Measurements from ENCODE around the gene BLOC1S5.

The BLOC1S5 gene

GRCh38 chr6:8029243-8029870 lies 34.8 kb downstream of the BLOC1S5 start:
- no peaks in the 10 kb centered on the region for H3F3A ChIP-seq (ENCODE audit: low read depth)
- no peak overlapping the region for H3K9ac ChIP-seq (ENCODE audit: low read depth, low read length, poor library complexity, severe bottlenecking)
- TF ChIP-seq CTCF (conservative IDR thresholded peaks at IDR 0.05; ENCODE audit: low read length) (no peak), EZH2phosphoT487 (IDR thresholded peaks at IDR 0.05; ENCODE audit: borderline replicate concordance) (no peak)
- no peak overlapping the region for H3K4me3 ChIP-seq (ENCODE audit: low read length, poor library complexity, severe bottlenecking)
- peaks cover 54% of the 10 kb centered on the region for H3K79me2 ChIP-seq (ENCODE audit: insufficient read depth, low read length)
- peaks cover 9% of the 10 kb centered on the region for H3K4me1 ChIP-seq (ENCODE audit: insufficient read depth, low read length, poor library complexity, severe bottlenecking)
- H3K9me2 ChIP-seq (replicated peaks; ENCODE audit: low read depth, low read length): no peaks in the 10 kb centered on the region
- H3K9me3 ChIP-seq (ENCODE audit: insufficient read depth, low read depth, low read length): no peaks in the 10 kb centered on the region
- H4K20me1 ChIP-seq (ENCODE audit: insufficient read depth, low read length, poor library complexity, severe bottlenecking): peaks cover 9% of the 10 kb centered on the region
- no peaks in the 10 kb centered on the region for H3K27me3 ChIP-seq (ENCODE audit: insufficient read depth, low read length, poor library complexity, severe bottlenecking)
- no peak overlapping the region for H3K4me2 ChIP-seq (ENCODE audit: low read depth, low read length, poor library complexity, severe bottlenecking)
- H2AFZ ChIP-seq (ENCODE audit: low read length): no peak overlapping the region
- H3K36me3 ChIP-seq (ENCODE audit: insufficient read depth, low read length): peaks cover 26% of the 10 kb centered on the region; the same call in 1 of the 2 replicates

- Histone ChIP-seq H3K9me3 (ENCODE audit: insufficient read depth, low read depth, low read length) (no peaks in the 10 kb centered on the region), H3K4me2 (ENCODE audit: low read depth, low read length, poor library complexity, severe bottlenecking) (no peak overlapping the region), H3K79me2 (ENCODE audit: insufficient read depth, low read length) (peaks cover 50% of the 10 kb centered on the region), H4K20me1 (ENCODE audit: insufficient read depth, low read length, poor library complexity, severe bottlenecking) (peaks cover 9% of the 10 kb centered on the region), H3K27me3 (ENCODE audit: insufficient read depth, low read length, poor library complexity, severe bottlenecking) (no peaks in the 10 kb centered on the region), H3K4me1 (ENCODE audit: insufficient read depth, low read length, poor library complexity, severe bottlenecking) (peaks cover 9% of the 10 kb centered on the region), H3K4me3 (ENCODE audit: low read length, poor library complexity, severe bottlenecking) (no peak overlapping the region), H3K36me3 (ENCODE audit: insufficient read depth, low read length) (peaks cover 34% of the 10 kb centered on the region; the same call in 1 of the 2 replicates), H2AFZ (ENCODE audit: low read length) (no peak overlapping the region), H3F3A (ENCODE audit: low read depth) (no peaks in the 10 kb centered on the region), H3K9ac (ENCODE audit: low read depth, low read length, poor library complexity, severe bottlenecking) (no peak overlapping the region), H3K9me2 (replicated peaks; ENCODE audit: low read depth, low read length) (no peaks in the 10 kb centered on the region)
- TF ChIP-seq CTCF (conservative IDR thresholded peaks at IDR 0.05; ENCODE audit: low read length): no peak
- no peak for TF ChIP-seq EZH2phosphoT487 (IDR thresholded peaks at IDR 0.05; ENCODE audit: borderline replicate concordance)
Measured at GRCh38 chr6:8027965-8028651, 36.1 kb downstream of the BLOC1S5 start.

GRCh38 chr6:8026800-8027199 lies 37.4 kb downstream of the BLOC1S5 start:
- TF ChIP-seq CTCF (conservative IDR thresholded peaks at IDR 0.05; ENCODE audit: low read length) (no peak), EZH2phosphoT487 (IDR thresholded peaks at IDR 0.05; ENCODE audit: borderline replicate concordance) (no peak)

More at GRCh38 chr6:8026800-8027199, 37.4 kb downstream of the BLOC1S5 start:
- peaks cover 9% of the 10 kb centered on the region for H3K4me1 ChIP-seq (ENCODE audit: insufficient read depth, low read length, poor library complexity, severe bottlenecking)
- no peaks in the 10 kb centered on the region for H3K27me3 ChIP-seq (ENCODE audit: insufficient read depth, low read length, poor library complexity, severe bottlenecking)
- H2AFZ ChIP-seq (ENCODE audit: low read length): no peak overlapping the region
- no peak overlapping the region for H3K4me3 ChIP-seq (ENCODE audit: low read length, poor library complexity, severe bottlenecking)
- H3K36me3 ChIP-seq (ENCODE audit: insufficient read depth, low read length): peaks cover 41% of the 10 kb centered on the region; the same call in 1 of the 2 replicates
- no peaks in the 10 kb centered on the region for H3F3A ChIP-seq (ENCODE audit: low read depth)
- no peaks in the 10 kb centered on the region for H3K9me2 ChIP-seq (replicated peaks; ENCODE audit: low read depth, low read length)
- H3K9me3 ChIP-seq (ENCODE audit: insufficient read depth, low read depth, low read length): no peaks in the 10 kb centered on the region
- H3K4me2 ChIP-seq (ENCODE audit: low read depth, low read length, poor library complexity, severe bottlenecking): no peak overlapping the region
- H3K79me2 ChIP-seq (ENCODE audit: insufficient read depth, low read length): peaks cover 44% of the 10 kb centered on the region
- H4K20me1 ChIP-seq (ENCODE audit: insufficient read depth, low read length, poor library complexity, severe bottlenecking): peaks cover 9% of the 10 kb centered on the region
- H3K9ac ChIP-seq (ENCODE audit: low read depth, low read length, poor library complexity, severe bottlenecking): no peak overlapping the region
